ENCODE results near the gene GATB. TPM values are rescaled to one million over a fixed set of nuclear protein-coding genes. Genes with fewer than 3 reads are reported as not detected.

The GATB gene
- total and polyA plus RNA-seq, 10 of the 15 experiments (the other 5 are each of a cell fraction or from before 2014, with no cell fraction given): 20.5 to 37.3 (median 30.5) TPM

GRCh38 chr4:151698213-151698612 lies 62.6 kb downstream of the GATB start (continued):
- no peak for TF ChIP-seq CREB1 (IDR thresholded peaks at IDR 0.05; ENCODE audit: low read depth)
- no peak for TF ChIP-seq WRNIP1 (IDR thresholded peaks at IDR 0.05; ENCODE audit: borderline replicate concordance, low read depth, low read length)
- TF ChIP-seq NFYB (IDR thresholded peaks at IDR 0.05; ENCODE audit: insufficient read depth, low read depth, low read length): no peak

GRCh38 chr4:151694961-151695720 lies 65.7 kb downstream of the GATB start:
- FAIRE-seq: no peak
- Histone ChIP-seq H2AFZ (ENCODE audit: control insufficient read depth, low read depth, low read length) (no peak overlapping the region), H3K4me2 (ENCODE audit: control insufficient read depth, insufficient read depth) (no peak overlapping the region), H3K9me3 (replicated peaks; ENCODE audit: control insufficient read depth, insufficient read depth, low read length) (no peaks in the 10 kb centered on the region), H3K27ac (ENCODE audit: control insufficient read depth, insufficient read depth) (no peak overlapping the region), H3K79me2 (ENCODE audit: control insufficient read depth, insufficient read depth, low read length) (no peaks in the 10 kb centered on the region), H3K4me1 (ENCODE audit: control insufficient read depth, insufficient read depth, low read length) (no peaks in the 10 kb centered on the region), H3K27me3 (replicated peaks in 1 of 2; ENCODE audit: control insufficient read depth in 2 of 2, insufficient read depth in 2 of 2, low read length in 1 of 2) (no peaks in the 10 kb centered on the region), H3K4me3 (no peak overlapping the region), H3K9ac (ENCODE audit: control insufficient read depth, insufficient read depth, low read length) (no peak overlapping the region), H4K20me1 (ENCODE audit: control insufficient read depth, insufficient read depth) (no peaks in the 10 kb centered on the region), H3K36me3 (ENCODE audit: control insufficient read depth in 2 of 2, insufficient read depth in 2 of 2, low read length in 1 of 2) (no peaks in the 10 kb centered on the region; a peak in 1 of 4 replicates)
- ChIA-PET RAD21 (ENCODE audit: unreplicated experiment) (no interaction called here), POLR2A (no interaction called here), CTCF (no interaction called here), SMC1A (ENCODE audit: uncharacterized antibody, unreplicated experiment) (no interaction called here)
- no TSS peak for BruUV-seq (replicated peaks)
- in situ Hi-C loops (cut with MboI): no loop called here
- intact Hi-C loops (cut with micrococcal nuclease; ENCODE audit: unreplicated experiment): no loop called here
- ATAC-seq: no peak
- no peak for DNase-seq (ENCODE audit: low read depth, low spot score)
- WGBS (ENCODE audit: insufficient coverage, insufficient replicate concordance, low lambda C conversion rate, missing lambda C conversion rate): 94% methylated on average over 13 of the region's 13 CpGs
- TF ChIP-seq ATF2 (IDR thresholded peaks at IDR 0.05; ENCODE audit: low read length) (no peak), SPI1 (IDR thresholded peaks at IDR 0.05; ENCODE audit: borderline replicate concordance, insufficient read depth, low read depth, low read length) (no peak), BRCA1 (IDR thresholded peaks at IDR 0.05; ENCODE audit: low read depth, low read length) (no peak), IKZF1 (conservative IDR thresholded peaks at IDR 0.05) (no peak), RELA (IDR thresholded peaks at IDR 0.05; ENCODE audit: borderline replicate concordance, partially characterized antibody) (no peak), FOS (IDR thresholded peaks at IDR 0.05; ENCODE audit: borderline replicate concordance, extremely low read depth, insufficient read length) (no peak), E2F8 (IDR thresholded peaks at IDR 0.05; ENCODE audit: low read depth, partially characterized antibody) (no peak), HDGF (IDR thresholded peaks at IDR 0.05) (no peak), NFYB (IDR thresholded peaks at IDR 0.05; ENCODE audit: insufficient read depth, low read depth, low read length) (no peak), TAF1 (IDR thresholded peaks at IDR 0.05; ENCODE audit: borderline replicate concordance, low read depth, low read length) (no peak), ELK1 (IDR thresholded peaks at IDR 0.05; ENCODE audit: low read depth, low read length) (no peak), FOXM1 (IDR thresholded peaks at IDR 0.05; ENCODE audit: low read depth, low read length) (no peak), SIX5 (IDR thresholded peaks at IDR 0.05; ENCODE audit: low read depth, low read length, severe bottlenecking) (no peak), POLR2AphosphoS5 (IDR thresholded peaks at IDR 0.05; ENCODE audit: low read length) (no peak)

Data from GM12878 (cell line).